ENCODE results near the gene COPE.

DNA sequence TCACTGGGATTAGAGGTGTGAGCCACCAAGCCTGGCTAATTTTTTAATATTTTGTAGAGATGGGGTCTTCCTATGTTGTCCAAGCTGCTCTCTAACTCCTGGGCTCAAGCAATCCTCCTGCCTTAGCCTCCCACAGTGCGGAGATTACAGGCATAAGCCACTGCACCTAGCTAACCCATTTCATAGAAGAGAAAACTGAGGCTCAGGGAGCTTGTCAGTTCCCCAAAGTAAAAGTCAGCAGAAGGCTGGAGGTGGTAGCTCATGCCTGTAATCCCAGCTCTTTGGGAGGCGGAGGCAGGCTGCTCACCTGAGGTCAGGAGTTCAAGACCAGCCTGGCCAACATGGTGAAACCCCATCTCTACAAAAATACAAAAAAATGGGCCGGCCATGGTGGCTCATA lies 30.7 kb upstream of the COPE start:
- no peak for TF ChIP-seq CTCF (IDR thresholded peaks at IDR 0.05; ENCODE audit: low read depth, low read length)
- TF ChIP-seq EZH2phosphoT487 (IDR thresholded peaks at IDR 0.05; ENCODE audit: low read depth): no peak

All from OCI-LY3 (cell line).